CD4-positive, alpha-beta T cell treated with Interleukin-17A for 1 hour (primary cell): ENCODE data around the gene SREBF1.

Experiments
- DNase-seq: peaks from one replicate; pipeline ENCODE4 v3.0.0-alpha.2; 2020

SREBF1 gene

DNA sequence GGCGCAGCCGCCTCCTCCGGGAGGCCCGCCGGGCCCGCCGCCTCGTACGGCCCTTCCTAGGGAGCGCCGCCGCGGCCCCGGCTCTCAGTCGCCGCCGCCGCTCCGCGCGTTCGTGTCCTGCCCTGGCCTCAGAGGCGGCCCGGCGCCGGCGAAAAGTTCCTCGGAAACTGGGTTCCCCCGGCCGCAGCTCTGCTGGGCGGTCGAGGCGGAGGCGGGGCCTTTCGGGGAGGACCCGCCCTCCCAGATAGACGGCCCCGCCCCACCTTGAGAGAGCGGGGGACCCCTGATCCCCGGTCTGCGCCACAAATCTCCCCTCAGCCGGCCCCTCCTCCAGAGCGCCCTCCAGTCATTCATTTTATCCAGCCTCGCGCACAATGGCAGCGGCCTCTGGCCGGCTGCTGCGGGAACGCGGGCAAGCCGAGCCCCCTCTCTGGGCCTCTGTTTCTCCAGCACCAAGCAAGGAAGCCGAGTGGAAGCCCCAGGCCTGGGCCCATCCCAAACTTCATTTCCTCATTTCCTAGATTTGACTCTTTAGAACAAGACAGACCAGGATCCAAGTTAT is at the start of gene SREBF1:
TSS of gene SREBF1 (minus strand) at position 169 of the 562 bp plus-strand sequence. CDS start 169 bp downstream, outside the sequence.
- DNase-seq = peak; percentile 78

DNA sequence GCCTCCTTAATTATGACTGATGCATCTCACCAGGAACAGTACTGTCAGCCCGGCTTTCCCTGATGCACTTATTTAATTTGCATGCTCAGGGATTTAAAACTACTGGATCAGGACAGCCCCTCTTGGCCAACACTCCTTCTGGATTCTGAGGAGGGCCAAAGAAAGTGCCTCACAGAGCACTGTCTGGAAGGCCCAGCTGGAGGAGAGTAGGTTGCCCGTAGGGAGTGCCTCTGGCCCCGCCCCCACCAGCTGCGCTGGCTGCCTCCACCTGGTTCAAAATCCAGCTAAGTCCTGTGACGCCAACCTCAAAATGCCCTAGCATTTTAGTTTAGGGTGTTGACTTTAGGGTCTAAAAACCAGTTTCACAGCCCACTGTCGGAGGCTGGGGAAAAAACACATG is 49.4 kb upstream of the SREBF1 start:
- DNase-seq = no peak

DNA sequence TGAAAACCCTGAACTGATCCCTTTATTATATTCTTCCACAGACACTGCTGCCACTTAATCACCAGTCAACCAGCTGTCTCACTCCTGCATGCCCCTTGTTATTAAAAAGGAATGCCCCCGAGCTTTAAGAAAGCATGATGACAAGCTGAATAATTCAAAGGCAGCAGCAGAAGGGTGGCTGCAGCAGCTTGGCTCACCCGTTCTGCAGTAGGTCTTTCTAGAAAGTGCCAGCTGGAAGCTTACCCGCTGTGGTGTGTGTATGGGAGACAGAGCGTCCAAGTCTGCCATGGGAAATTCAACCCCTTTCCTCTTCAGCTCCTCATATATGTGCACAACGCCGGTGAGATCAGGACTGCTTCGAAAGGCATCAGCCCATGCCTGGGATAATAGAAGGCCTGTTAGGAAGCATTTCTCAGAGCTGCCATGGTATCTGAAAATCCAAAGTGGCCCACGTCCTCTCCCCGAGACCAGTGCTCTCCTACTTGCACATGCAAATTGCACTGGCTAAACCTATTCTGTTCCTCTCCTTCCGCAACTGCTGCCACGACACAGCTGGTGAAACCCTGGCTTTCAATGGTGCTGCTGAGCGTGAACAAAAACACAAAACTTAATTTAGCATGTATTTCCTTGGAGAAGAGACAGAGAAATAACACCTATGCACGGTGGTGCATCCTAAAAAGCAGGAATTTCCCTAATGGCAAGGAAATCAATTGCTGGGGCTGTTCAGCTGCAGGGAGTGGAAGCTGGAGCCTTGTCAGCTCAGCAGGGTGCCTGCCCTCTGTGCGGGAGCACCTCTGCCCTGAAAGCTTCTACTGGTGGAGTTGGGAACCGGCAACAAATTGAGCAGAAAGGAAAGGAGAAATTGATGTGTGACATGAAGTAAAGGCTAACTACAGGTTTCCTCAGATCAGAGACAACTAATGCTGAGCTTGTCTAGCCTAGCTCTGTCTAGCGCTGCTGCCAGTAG is 47.9 kb upstream of the SREBF1 start:
- DNase-seq = no peak

DNA sequence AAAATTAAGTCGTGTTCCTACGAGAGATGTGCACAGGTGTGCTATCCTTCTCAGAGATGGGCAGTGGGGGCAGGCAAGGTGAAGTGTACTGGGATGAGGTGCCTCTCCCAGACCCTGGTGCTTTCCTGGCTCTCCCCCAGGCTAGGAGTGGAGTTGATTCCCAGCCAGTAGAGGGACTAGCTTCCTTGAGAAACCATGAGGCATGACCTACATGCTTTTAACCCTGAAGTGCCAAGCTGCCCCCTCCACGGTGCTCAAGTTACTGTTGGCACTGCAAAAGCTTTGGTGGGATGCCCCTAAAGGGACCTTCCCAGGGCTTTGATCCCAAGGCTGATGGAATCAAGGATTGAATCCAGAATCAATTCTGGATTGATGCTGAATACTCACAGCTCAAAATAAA is 47.0 kb upstream of the SREBF1 start:
- DNase-seq = no peak

DNA sequence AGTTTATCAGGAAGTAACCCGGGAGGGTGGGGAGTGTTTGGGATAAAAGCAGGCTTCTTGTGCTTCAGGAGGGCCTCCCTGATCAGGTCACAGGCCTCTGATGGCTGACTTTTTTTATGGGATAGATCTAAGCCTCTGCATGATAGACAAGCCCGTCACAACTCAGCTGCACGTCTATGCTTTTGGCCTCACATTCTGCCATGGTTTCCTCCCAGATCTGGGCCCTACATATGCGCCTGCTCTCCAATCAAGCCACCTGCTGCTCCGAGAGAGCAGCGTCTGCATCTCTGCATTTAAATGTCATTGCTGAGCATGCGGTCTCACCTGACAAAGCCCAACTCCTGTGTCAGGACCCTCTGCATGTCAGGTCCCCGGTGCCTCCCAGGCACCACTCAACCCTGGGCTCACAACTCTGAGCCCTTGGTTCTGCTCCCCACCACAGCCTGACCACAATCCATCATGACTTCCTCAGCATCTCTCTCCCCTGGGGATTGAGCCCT is 45.3 kb upstream of the SREBF1 start:
- DNase-seq = no peak

DNA sequence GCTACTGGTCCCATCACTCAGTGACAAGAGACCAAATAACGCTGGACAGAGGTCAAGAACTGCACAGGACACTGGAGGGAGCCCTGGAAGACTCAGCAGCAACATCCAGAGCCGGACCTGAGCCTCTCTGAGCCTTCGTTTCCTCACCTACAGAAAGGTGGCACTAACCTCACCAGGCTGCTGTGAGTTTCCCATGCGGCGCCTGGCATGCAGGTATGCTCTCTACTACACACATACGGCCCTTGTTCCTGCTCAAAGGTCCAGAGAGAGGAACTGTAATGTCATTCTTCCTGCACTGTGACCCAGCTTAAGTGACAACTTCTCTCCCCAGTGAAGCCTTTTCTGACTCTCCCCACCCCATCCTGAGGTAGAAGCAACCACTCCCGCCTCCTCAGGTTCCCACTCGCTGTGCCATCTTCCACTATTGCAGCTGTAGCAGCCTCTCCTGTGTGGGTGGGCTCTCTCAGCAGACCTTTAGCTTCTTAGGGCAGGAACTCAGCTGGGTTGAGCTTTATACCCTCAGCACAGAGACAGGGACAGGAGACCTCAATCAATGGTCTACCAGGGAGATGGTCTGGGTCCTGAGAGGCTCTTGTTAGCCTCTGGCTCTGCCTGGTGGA is 43.9 kb upstream of the SREBF1 start:
- DNase-seq = no peak

DNA sequence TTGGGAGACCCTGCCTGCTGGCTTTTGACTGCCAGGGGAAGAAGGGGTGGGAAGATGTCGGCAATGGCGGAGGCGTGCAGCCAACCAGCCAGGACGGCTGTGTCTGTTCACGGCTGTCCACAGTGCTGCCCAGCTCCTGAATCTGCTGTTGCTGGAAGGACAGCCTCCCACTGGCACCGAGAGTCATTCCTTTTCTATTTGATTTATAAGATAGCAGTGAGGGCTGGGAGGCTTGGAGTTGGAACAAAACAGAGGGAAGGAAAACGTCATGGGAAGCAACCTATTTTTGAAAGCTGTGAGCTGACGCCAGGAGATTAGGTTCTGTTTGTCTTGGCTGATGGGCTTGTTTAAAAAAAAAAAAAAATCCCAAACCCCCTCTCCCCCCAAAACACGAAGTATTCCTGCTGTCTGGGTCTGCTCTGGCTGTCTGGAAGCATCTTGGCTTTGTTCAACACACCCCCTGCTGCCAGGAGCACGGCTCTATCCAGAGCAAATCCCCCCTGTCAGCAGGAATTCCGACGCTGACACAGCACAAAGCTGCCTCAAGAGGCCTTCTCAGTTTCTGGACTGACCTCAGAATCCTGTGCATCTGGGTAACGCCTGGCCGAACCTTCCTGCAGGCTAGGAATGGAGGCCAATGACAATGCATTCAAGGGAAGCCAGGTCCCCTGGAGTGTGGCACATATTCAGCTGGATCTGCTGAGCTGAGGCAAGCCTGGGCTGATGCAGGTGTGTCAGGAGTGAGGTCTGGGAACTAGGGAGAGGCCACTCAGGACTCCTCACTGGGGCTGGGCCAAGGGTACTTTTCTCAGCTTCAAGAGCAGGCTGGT is 41.0 kb upstream of the SREBF1 start:
- DNase-seq = no peak

DNA sequence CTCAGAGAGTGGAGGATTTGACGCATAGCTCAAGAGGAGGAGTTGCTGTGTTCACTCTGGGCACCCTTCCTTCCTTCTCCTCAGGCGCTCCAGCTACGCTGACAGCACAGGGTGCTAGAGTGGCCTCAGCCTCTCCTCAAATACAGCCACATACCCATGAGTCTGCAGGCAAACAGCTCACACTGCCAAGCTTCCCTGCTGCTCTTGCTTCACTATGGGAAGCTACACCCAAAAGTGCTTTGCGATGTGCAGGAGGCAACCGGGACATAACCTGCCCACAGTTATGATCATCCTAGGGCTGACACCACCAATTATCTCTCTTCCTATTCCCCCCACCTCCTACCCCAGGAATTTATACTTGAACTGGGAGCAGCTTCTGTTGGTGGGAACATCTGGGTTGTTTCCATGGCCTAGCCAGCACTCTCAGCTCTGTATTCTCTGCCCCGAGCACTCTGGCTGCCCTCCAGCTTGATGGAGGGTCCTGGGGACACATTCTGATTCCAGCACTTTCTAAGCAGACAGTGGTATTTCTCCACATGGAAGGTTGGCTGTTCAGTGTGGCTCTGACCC is 40.3 kb upstream of the SREBF1 start:
- DNase-seq = no peak

DNA sequence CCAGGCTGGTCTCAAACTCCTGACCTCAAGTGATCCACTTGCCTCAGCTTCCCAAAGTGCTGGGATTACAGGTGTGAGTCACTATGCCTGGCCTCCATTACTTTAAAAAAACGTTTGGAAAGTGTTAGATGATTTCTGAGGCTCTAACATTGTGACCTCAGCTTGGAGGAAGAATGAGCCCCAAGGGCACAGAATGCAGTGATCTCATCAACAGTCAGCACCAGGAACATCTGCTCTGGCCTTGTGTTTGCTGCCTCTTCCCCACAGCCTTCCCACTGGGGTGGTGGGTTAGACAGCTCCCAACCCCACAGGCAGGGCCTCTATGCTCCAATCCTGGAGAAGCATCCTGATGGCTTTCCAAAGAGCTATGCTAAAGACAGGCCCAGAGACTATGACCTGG is 37.7 kb upstream of the SREBF1 start:
- no peak for DNase-seq

DNA sequence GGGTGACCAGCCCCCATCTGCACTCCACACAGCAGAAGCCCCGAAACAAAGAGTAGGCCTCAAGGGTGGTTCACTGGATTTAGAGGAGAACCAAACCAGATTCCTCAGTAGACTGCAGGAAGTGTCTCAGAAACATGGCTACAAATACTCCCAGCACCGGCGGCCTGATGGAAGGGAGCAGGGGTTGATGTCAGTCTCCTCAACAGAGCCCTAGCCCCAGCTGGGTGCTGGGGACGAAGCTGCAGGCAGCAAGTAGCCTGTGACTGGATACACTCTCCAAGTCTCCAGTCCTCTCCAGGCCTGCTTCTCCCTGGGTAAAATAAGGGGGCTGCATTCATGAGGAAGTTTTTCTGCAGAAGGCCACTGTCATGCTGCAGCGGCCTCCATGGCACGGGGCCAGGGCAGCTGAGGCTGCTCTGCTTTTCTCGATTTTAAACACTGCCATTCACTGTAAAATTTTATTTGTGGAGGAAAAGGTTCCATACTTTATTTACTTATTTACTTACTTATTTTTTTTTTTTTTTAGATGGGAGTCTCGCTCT is 36.7 kb upstream of the SREBF1 start:
- DNase-seq = no peak

DNA sequence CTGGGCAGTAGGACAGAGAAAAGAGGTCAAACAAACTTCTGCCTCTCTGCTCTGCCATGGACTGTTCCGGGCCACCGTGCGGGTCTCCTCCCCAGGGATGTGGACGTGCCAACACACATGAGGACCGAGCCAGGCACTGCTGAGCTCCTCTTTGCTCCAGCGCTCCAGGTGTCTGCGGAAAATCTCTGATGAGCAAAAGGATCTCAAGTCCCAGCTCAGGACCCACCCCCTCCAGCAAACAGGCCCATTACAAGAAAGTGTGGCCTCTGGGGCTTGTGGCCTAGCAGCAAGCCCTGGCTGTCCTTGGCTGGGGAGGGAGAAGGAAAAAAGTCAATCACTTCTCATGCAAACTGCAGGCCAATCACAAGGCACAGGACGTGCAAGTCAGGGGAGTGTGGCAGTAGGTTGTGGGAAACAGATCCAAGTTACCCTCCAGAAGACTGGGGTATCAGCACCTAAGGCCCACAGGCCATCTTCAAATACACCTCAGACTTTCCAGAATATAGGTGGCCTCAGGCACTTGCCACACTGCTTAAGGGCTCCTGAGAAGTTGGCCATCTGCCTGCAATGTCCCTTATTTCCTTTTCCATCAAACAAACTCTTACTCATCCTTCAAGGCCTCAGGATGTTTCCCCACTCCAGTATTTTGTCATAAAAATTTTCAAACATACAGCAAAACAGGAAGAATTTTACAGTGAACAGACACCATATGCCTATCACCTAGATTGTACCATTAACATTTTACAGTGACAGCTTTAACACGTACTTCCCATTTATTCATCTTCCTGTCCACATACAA is 36.0 kb upstream of the SREBF1 start:
- DNase-seq = no peak

DNA sequence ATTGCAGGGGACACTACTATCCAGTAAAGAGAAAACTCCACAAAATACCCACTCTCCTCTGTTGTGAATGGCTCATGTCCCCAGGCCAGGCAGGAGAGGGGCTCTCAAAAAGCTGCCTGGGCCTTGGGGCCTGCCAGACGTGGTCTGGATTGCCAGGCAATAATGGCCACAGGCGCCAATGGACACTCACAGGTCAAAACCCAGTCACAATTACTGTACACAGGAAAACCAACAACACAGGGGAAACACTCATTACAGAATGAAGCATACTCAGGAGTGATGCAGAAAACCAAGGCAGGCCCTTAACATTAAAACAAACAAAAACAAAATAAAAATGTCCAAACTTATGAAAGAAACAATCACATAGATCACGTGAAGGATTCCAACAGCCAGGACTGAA is 35.1 kb upstream of the SREBF1 start:
- no peak for DNase-seq

DNA sequence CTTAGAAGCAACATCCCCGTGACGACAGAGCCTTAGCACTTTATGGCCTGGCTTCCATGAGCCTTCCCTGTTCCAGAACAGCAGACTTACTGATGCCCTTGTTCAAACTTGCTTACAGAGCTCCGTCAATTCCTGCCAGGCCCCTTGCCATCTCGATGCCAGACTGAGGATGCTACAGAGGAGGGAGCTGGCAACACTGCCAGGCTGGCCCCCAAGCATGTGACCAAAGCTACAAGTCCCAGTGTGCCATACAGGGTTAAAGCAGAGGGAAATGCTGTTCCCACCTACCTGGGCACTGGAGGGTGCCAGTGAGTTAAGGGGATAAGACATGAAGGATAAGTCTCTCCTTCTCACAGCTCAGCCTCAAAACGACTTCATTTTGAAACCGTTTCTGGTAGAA is 33.5 kb upstream of the SREBF1 start:
- DNase-seq = no peak

DNA sequence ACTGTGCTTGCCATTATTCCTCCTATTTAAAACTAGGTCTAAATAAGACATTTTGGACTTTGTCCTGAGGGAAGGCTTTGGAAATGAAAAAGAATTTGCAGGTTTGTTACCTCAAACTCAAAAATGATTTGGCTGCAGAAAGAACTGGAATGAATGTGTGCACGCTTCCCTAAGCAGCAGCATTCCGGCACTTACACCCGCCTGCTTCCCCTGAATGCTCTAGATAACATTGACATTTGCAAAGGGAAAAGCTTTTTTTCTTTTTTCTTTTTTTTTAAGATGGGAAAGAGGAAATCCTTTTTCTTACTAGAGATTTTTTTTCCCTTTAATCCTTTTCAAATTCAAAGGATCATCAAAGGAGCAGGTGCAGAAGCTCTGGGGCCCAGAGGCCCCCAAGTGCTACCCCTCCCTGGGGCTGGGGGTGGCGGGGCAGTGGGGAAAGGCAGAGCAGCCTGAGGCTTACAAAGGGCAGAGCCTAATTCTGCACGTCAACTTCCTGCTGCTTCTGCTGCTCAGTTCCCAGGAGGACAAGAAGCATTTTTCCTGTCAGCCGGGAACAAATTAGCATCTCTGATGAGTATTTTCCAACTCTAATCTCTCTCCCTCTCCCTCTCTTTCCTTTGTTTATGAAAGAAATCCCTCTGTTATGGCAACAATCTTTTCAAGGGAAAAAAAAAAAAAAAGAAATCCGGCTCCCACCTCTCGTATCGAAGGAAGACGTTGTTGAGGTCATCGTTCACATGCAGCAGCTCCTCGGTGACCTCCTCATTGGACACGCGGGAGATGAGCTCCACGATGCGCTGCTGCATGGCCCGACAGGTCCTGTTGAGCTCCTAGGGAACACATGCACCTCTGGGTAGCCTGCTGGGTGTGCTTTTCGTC is 32.1 kb upstream of the SREBF1 start:
- DNase-seq = no peak

DNA sequence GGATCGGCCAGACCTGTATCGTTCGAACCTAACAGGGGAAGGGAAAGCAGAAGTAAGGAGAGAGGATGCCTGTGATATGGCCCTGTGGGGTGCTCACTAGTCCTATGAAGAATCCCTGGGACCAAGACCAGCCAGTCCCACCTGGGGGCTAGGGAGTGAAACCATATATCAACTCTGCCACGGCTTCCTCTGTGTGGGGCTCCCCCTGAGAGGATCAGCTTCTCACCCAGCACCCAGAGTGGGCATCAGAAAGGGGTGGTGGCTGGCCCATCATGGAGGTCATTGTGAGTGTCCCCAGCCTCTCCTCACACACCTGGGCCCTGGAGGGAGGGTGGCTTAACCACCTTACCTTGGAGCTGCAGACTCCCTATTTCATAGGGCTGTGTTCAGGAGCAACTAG is 30.1 kb upstream of the SREBF1 start:
- DNase-seq = no peak

DNA sequence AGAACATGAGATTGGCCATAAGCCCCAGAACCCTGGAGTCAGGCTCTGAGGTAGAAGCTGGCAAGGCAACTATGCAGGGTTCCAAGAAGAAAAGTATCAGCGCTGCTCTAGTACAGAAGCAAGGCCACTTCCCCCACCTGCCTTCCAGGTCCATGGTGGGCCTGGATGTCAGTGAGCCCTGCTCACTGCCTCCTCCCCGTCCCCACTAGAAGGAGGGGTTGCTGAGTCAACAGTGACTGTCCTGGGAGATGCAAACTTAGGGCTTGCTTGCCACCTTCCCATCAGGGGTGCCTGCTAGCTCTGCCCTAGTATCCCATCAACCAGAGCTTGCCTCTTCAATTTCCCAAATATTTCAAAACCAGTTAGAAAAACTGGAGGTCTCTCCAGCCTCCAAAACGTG is 29.6 kb upstream of the SREBF1 start:
- no peak for DNase-seq

DNA sequence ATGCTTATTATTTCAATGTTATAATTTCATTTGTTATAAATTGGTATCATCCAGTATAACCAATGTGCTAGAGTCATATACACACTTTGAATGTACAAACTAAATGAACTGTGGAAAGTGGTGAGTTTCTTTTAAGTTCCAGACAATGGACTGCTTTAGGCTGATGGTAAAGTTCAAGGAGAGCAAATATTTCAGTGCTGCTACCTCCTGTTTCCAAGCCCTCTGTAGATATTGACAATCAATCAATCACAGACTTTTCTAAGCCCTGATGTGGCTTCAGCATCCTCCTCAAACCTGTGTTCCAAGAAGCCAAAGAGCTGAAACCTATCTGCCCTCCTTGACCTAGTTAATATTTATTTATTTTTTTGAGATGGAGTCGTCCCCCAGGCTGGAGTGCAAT is 28.2 kb upstream of the SREBF1 start:
- no peak for DNase-seq

DNA sequence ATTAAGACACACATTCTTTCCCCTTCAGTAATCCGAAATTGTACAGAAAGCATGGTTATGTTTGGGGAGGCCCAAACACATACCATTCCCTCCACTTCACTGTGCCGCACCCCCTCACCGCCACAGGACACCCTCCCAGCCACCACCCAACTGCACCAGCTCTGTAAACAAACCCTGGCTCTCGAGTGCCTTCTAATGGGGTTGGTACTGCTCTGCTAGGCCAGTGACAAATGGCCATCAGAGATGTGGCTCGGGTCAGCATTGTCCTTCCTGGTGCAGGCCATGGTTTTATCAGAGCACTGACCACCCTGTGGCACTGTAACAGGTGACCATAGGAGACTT is 24.0 kb upstream of the SREBF1 start:
- DNase-seq = no peak

DNA sequence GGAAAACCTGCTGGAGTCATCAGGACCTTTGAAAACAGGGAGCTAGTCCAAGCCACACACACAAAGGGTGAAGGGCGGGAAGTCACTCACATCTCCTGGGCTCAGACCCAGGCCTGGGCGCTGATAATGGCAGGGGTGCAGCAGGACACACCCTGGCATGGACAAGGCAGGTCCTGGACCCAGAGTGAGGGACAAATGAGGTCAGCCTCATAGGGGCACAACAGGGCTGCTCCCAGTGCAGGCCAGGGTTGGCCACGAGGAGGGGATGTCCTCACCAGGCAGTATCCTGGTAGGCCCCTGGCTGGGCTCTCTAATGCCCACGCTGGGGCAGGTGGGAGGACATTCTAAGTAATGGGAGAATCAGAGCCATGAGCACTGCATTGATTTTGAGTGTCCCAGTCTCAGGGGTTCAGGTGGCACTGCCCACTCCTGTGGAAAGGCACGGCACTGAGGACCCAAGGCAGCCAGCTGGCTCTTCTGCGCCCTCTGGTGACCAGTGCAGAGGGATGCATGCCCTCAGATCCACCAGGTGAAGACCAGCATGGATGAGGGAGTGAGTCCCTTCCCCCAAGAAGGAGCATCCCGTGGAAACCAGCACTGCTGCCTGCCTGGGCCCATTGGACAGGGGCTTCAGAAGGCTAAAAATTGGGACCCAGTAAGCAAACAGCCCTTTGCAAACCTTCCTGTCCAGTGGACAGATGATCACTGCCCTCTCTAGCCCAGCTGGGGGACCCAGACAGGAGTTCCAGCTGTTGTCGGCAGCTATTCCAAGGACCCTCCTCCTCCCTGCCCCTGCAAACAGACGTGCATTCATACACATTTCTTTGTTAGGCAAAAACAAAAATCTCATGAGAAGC is 23.4 kb upstream of the SREBF1 start:
- peak; percentile 78 for DNase-seq
